ENCODE measurements around the gene COMMD9.

GRCh38 chr11:36304351-36304750, 15.1 kb upstream of the COMMD9 start:
- no peak for TF ChIP-seq CTCF (conservative IDR thresholded peaks at IDR 0.05; ENCODE audit: low read length)
- TF ChIP-seq EZH2phosphoT487 (IDR thresholded peaks at IDR 0.05; ENCODE audit: borderline replicate concordance), result no peak
